Glomerular visceral epithelial cell (primary cell): ENCODE results near the gene PDE8B.
"Not testable (repeated sequence)": the region's sequence is repeated elsewhere in the genome, so short reads cannot be mapped to it uniquely, and the experiment has no call there.

Source experiments
- DNase-seq: peaks from one replicate; pipeline ENCODE4 v3.0.0-alpha.2; 2016; ENCODE audit errors: extremely low spot score

PDE8B gene

GRCh38 chr5:77437194-77437593, 226.7 kb downstream of the PDE8B start:
- no peak for DNase-seq

DNA sequence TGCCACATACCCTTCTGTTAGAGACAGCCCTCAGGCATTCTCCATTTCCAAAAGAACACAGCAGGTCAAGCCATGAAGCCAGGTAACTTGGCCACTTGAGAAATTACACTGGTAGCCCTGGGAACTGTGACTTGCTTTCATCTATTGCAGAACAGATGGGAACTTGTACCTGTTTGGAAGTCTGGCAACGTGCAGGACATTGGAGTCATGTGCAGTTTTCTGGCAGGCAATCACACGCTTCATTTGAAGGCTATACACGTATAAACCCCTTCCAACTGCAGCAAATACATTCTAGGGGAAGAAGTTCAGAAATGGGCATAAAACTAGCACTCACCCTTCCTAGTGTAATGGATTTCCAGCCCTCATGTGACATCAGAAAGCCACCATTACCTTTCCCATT, 227.6 kb downstream of the PDE8B start:
- no peak for DNase-seq

GRCh38 chr5:77443670-77444069, 233.2 kb downstream of the PDE8B start:
- no peak for DNase-seq

DNA sequence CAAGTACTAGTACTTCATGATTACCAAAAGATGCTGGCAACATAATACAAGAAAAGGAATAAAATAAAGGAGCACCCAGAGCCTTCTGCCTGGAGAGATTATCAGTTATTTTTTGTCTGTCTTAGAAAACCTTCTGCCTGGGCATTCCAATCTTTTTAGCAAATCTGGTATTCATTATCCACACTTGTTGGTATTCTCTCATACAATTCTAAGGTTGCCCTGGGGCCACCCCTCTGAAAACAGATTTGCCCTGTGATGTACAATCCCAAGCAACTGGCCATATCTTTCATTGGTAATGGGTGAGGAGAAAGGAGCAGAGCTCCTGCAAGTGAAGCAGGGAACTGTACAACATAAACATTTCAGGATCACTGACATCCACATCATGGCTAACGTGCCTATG, 233.9 kb downstream of the PDE8B start:
- DNase-seq, result no peak

GRCh38 chr5:77448831-77449230, 238.4 kb downstream of the PDE8B start:
- DNase-seq, result no peak

GRCh38 chr5:77449277-77449676, 238.8 kb downstream of the PDE8B start:
- DNase-seq, result no peak

DNA sequence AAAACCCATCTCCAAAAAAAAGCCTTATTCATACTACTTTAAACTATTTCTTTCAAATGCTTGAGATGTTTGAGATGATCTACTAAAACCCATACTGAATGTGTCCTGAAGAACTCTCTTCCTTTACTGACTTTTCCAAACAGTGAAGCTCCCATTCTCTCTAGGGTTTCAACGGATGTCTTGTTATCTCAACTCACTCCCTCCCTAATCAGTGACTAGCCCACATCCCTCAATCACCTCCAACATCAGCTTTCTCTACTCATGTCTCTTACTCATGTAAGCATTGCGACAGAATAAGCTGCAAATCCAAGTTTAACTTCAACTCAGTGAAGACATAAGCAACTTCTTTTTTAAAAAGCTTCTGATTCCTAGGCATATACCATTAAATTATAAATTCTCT, 239.5 kb downstream of the PDE8B start:
- no peak for DNase-seq

- DNase-seq, result no peak
These were observed 241.9 kb downstream of the PDE8B start for GRCh38 chr5:77452351-77452750.

DNA sequence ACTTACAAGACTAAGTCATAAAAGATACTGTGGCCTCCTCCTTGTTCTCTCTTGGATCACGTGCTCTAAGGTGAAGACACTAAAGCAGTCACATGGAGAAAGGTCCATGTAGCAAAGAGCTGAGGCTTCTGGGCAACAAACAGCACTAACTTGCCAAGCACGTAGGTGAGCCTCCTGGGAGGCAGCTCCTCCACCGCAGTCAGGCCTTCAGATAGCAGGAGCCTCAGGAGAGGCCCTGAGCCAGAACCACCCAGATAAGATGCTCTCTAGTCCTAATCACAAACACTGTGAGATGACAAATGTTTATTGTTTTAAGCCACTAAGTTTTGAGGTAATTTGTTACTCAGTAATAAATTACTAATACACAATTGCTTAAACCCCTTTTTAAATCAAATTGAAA, 243.6 kb downstream of the PDE8B start:
- no peak for DNase-seq

DNA sequence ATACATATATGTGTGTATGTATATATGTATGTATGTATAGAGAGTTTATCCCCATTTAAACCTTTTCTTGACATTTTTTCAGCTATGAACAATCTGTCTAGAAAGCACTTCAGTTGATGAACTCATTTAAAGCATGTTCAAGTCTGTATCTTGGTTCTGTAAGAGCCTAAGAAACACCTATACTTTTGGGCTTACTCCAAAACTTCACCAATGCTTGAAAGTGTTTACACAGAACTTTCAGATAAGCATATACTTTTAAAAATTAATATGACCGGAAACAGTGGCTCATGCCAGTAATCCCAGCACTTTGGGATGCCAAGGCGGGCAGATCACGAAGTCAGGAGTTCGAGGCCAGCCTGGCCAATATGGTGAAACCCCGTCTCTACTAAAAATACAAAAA, 250.8 kb downstream of the PDE8B start:
- DNase-seq, result no peak

DNA sequence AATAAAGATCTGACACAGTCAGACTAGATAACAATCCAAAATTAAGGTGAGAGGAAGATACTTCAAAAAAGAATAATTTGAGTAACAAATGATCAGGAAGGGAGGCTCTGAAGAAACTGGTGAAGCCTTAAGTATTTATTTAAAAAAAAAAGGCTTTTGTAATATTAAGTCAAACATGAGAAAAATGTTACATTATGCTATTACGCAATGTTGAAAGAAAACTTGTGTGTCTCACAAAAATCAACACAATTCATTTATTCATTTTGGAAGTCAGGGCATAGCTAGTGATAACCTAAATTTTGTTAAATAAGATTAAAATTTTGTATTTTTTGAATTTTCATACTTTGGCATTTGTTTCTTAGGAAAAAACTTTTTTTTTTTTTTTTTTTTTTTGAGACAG, 253.4 kb downstream of the PDE8B start:
- no peak for DNase-seq

DNA sequence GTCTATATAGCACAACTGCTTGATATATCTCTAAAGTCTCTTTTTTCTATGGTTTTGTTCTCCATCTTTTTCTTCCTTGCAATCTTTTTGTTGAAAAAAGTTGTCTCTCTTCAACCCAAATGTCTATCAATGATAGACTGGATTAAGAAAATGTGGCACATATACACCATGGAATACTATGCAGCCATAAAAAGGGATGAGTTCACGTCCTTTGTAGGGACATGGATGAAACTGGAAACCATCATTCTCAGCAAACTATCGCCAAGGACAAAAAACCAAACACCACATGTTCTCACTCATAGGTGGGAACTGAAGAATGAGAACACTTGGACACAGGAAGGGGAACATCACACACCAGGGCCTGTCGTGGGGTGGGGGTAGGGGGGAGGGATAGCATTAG, 258.4 kb downstream of the PDE8B start:
- DNase-seq, result not testable (repeated sequence)

DNA sequence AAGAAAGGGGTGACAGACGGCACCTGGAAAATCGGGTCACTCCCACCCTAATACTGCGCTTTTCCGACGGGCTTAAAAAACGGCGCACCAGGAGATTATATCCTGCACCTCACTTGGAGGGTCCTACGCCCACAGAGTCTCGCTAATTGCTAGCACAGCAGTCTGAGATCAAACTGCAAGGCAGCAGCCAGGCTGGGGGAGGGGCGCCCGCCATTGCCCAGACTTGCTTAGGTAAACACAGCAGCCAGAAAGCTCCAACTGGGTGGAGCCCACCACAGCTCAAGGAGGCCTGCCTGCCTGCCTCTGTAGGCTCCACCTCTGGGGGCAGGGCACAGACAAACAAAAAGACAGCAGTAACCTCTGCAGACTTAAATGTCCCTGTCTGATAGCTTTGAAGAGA, 264.6 kb downstream of the PDE8B start:
- not testable (repeated sequence) for DNase-seq
